ENCODE measurements around the gene PRDX5.
A peak's percentile ranks its signal among the peaks of the same experiment; 100 is the strongest.
"Not testable (repeated sequence)": the region's sequence is repeated elsewhere in the genome, so short reads cannot be mapped to it uniquely, and the experiment has no call there.

Gene PRDX5

GRCh38 chr11:64305691-64306562 lies 12.0 kb upstream of the PRDX5 start:
- DNase-seq (ENCODE audit: low spot score) = no peak

GRCh38 chr11:64306563-64306875 lies 11.4 kb upstream of the PRDX5 start:
- no peak for DNase-seq (ENCODE audit: low spot score)

- no peak for DNase-seq (ENCODE audit: low spot score)
These were observed 10.9 kb upstream of the PRDX5 start for GRCh38 chr11:64306876-64307622.

- DNase-seq (ENCODE audit: low spot score) = not testable (repeated sequence)
These were observed 10.1 kb upstream of the PRDX5 start for GRCh38 chr11:64307795-64308194.

GRCh38 chr11:64312947-64313346 lies 5.0 kb upstream of the PRDX5 start:
- no peak for DNase-seq (ENCODE audit: low spot score)

- DNase-seq (ENCODE audit: low spot score) = no peak
These were observed 4.3 kb upstream of the PRDX5 start for GRCh38 chr11:64313491-64314145.

- no peak for DNase-seq (ENCODE audit: low spot score)
These were observed 3.6 kb upstream of the PRDX5 start for GRCh38 chr11:64314146-64314804.

GRCh38 chr11:64314805-64315561 lies 2.9 kb upstream of the PRDX5 start:
- DNase-seq (ENCODE audit: low spot score) = no peak

GRCh38 chr11:64315667-64316526 lies 2.0 kb upstream of the PRDX5 start:
- DNase-seq (ENCODE audit: low spot score) = not testable (repeated sequence)

- no peak for DNase-seq (ENCODE audit: low spot score)
These were observed 1.1 kb upstream of the PRDX5 start for GRCh38 chr11:64316672-64317324.

GRCh38 chr11:64317325-64317960 lies 478 bp upstream of the PRDX5 start, which contains the start of gene TRMT112:
Gene TRMT112, minus strand, starts transcription at chr11:64317559. Its CDS starts 33 bp downstream, at chr11:64317526.
- peak; percentile 89 for DNase-seq (ENCODE audit: low spot score)

GRCh38 chr11:64318766-64319761 lies 1.1 kb downstream of the PRDX5 start:
- no peak for DNase-seq (ENCODE audit: low spot score)

GRCh38 chr11:64320556-64320955 lies 2.6 kb downstream of the PRDX5 start:
- DNase-seq (ENCODE audit: low spot score) = no peak

GRCh38 chr11:64321026-64321425 lies 3.1 kb downstream of the PRDX5 start:
- DNase-seq (ENCODE audit: low spot score) = no peak

- DNase-seq (ENCODE audit: low spot score) = no peak
These were observed 3.6 kb downstream of the PRDX5 start for GRCh38 chr11:64321533-64321932.

- DNase-seq (ENCODE audit: low spot score) = no peak
These were observed 5.0 kb downstream of the PRDX5 start for GRCh38 chr11:64322925-64323260.

GRCh38 chr11:64323373-64323772 lies 5.5 kb downstream of the PRDX5 start:
- no peak for DNase-seq (ENCODE audit: low spot score)

GRCh38 chr11:64323984-64324383 lies 6.1 kb downstream of the PRDX5 start:
- not testable (repeated sequence) for DNase-seq (ENCODE audit: low spot score)

Data from kidney capillary endothelial cell (primary cell).